Mesothelial cell of epicardium (in vitro differentiated cells): ENCODE measurements around the gene MAP3K1. TPM values are rescaled to one million over a fixed set of nuclear protein-coding genes. Genes with fewer than 3 reads are reported as not detected.

Source experiments
- DNase-seq, 2 experiments: peaks; one replicate each; pipeline ENCODE4 v3.0.0; 2021; ENCODE audit warnings: low spot score in 2 of 2; ENCODE audit not compliant: unreplicated experiment in 2 of 2
- H3K27ac Mint-ChIP-seq: 2 replicates; pipeline ENCODE4 v1.8.0; 2021; ENCODE audit warnings: mixed read lengths
- H3K27me3 Mint-ChIP-seq: 2 replicates; pipeline ENCODE4 v1.8.0; 2021; ENCODE audit warnings: low read depth, mixed read lengths
- H3K36me3 Mint-ChIP-seq: 2 replicates; pipeline ENCODE4 v1.8.0; 2021; ENCODE audit warnings: mixed read lengths
- H3K4me1 Mint-ChIP-seq: 2 replicates; pipeline ENCODE4 v1.8.0; 2021; ENCODE audit warnings: mixed read lengths
- H3K4me3 Mint-ChIP-seq: 2 replicates; pipeline ENCODE4 v1.8.0; 2021; ENCODE audit warnings: mild to moderate bottlenecking, moderate library complexity, mixed read lengths
- H3K9me3 Mint-ChIP-seq: 2 replicates; pipeline ENCODE4 v1.8.0; 2021; ENCODE audit warnings: mixed read lengths
- CTCF ChIP-seq: fragments of 200-600 bp; sonication (generic); IDR thresholded peaks from one replicate; pipeline ENCODE4 v1.5.0; 2021; ENCODE audit warnings: antibody characterized with exemption; ENCODE audit not compliant: unreplicated experiment
- total RNA-seq: library from RNA; stranded (reverse); gene quantifications from 3 replicates; pipeline ENCODE4 v1.2.1, GENCODE V29; 2021

Gene MAP3K1
- total RNA-seq, 1 donor from 2014 or later = 54.8 TPM

DNA sequence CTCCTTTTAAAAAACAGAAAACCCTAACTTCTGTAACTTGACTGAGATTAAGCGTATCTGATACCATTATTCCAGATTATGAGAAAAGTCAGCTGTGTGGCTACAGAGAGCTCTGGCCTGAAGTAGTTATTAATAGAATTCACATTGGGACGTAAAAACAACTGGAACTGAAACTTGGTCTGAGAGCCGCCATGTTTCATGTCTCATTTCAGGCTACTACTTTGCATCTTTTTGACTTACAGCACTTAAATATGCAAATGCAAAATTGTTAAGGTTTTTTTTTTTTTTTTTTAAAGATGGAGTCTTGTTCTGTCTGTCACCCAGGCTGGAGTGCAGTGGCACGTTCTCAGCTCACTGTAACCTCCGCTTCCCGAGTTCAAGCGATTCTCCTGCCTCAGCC, 25.2 kb downstream of the MAP3K1 start:
- Mint-ChIP-seq H3K9me3 (no peaks in the 10 kb centered on the region), H3K4me1 (peaks cover 60% of the 10 kb centered on the region), H3K27ac (no peak overlapping the region), H3K27me3 (no peaks in the 10 kb centered on the region), H3K36me3 (no peaks in the 10 kb centered on the region), H3K4me3 (no peak overlapping the region)
- no peak for DNase-seq
- TF ChIP-seq CTCF = no peak

GRCh38 chr5:56845277-56845676, 29.9 kb downstream of the MAP3K1 start:
- H3K27me3 Mint-ChIP-seq = no peaks in the 10 kb centered on the region

DNA sequence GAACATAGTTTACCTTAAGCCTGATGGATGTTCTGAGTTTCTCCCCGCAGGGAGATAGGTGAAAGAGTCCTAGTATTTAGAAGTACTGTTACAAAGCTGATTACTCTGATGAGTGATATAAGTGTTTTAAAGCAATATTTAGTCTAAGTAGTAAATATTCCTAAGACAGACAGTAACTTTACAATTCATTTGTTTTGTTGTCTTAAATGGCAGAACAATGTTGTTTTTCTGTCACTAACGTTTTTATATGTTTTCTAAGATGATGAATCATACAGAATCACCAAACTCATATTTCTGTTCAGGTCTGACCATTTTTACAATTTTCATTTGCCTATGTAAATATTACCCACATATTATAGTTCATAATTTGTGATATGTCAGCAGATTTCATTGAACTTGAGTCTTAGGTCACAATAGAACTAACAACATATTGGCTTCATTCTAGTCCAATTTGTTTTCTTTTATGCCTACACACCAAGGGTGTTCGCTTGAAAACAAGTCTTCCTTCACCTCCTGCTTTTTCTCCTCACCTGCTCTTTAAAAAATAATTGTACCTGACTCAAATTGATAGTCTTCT, 30.6 kb downstream of the MAP3K1 start:
- H3K4me1 Mint-ChIP-seq = peaks cover 50% of the 10 kb centered on the region
- TF ChIP-seq CTCF = no peak
- no peaks in the 10 kb centered on the region for H3K27me3 Mint-ChIP-seq
- H3K9me3 Mint-ChIP-seq = no peaks in the 10 kb centered on the region
- H3K36me3 Mint-ChIP-seq = no peaks in the 10 kb centered on the region
- peak overlapping the region; percentile 87 for H3K27ac Mint-ChIP-seq
- H3K4me3 Mint-ChIP-seq = no peak overlapping the region
- DNase-seq = no peak

More at GRCh38 chr5:56845277-56845676, 29.9 kb downstream of the MAP3K1 start:
- Mint-ChIP-seq H3K36me3 (no peaks in the 10 kb centered on the region), H3K27ac (peak overlapping the region; percentile 87), H3K4me1 (peaks cover 50% of the 10 kb centered on the region), H3K9me3 (no peaks in the 10 kb centered on the region), H3K4me3 (no peak overlapping the region)
- no peak for TF ChIP-seq CTCF
- DNase-seq = no peak

- Mint-ChIP-seq H3K27ac (peak overlapping the region; percentile 52), H3K9me3 (no peaks in the 10 kb centered on the region), H3K4me3 (no peak overlapping the region), H3K36me3 (no peaks in the 10 kb centered on the region), H3K4me1 (peaks cover 57% of the 10 kb centered on the region), H3K27me3 (no peaks in the 10 kb centered on the region)
- DNase-seq = no peak
- TF ChIP-seq CTCF = no peak
Measured at GRCh38 chr5:56848206-56848605, 32.9 kb downstream of the MAP3K1 start.

GRCh38 chr5:56849671-56850070, 34.3 kb downstream of the MAP3K1 start:
- no peak for DNase-seq
- H3K36me3 Mint-ChIP-seq = no peaks in the 10 kb centered on the region

More at GRCh38 chr5:56849671-56850070, 34.3 kb downstream of the MAP3K1 start:
- Mint-ChIP-seq H3K27me3 (no peaks in the 10 kb centered on the region), H3K9me3 (no peaks in the 10 kb centered on the region), H3K4me1 (peaks cover 59% of the 10 kb centered on the region), H3K27ac (peak overlapping the region; percentile 45), H3K4me3 (no peak overlapping the region)
- no peak for TF ChIP-seq CTCF
